Mammary epithelial cell (primary cell): Measurements from ENCODE around the gene TNMD.

Experiments
- CTCF ChIP-seq, 2 donors: IDR thresholded peaks in 1 of 2; conservative IDR thresholded peaks in 1 of 2; 2 replicates each; pipeline ENCODE4 v1.5.1; 2011 to 2012; ENCODE audit warnings: inconsistent platforms in 2 of 2, low read length in 2 of 2, mild to moderate bottlenecking in 2 of 2, control low read depth in 1 of 2, low read depth in 1 of 2; ENCODE audit not compliant: insufficient read depth in 1 of 2; ENCODE audit errors: extremely low read depth in 1 of 2
- EZH2 ChIP-seq: IDR thresholded peaks from 2 replicates; pipeline ENCODE4 v1.6.1; 2012; ENCODE audit warnings: low read length, inconsistent platforms, borderline replicate concordance

GRCh38 chrX:100635040-100635439 is 50.3 kb downstream of the TNMD start:
- TF ChIP-seq EZH2, result no peak
- TF ChIP-seq CTCF (conservative IDR thresholded peaks at IDR 0.05 in 1 of 2, IDR thresholded peaks at IDR 0.05 in 1 of 2; ENCODE audit: extremely low read depth in 1 of 2, insufficient read depth in 1 of 2, low read depth in 1 of 2, low read length in 2 of 2), result no peak
